Omental fat pad (tissue), 4 donors: ENCODE measurements around the gene NPIPA8. TPM values are rescaled to one million over a fixed set of nuclear protein-coding genes. Genes with fewer than 3 reads are reported as not detected.
"Not testable (repeated sequence)": the region's sequence is repeated elsewhere in the genome, so short reads cannot be mapped to it uniquely, and the experiment has no call there.

Experiments
- ATAC-seq: fragments of 150-250 bp; one replicate; pipeline ENCODE4 v1.9.1; 2016; ENCODE audit warnings: mild to moderate bottlenecking, moderate library complexity; ENCODE audit not compliant: low FRiP score
- DNase-seq: peaks from one replicate; pipeline ENCODE4 v3.0.0-alpha.2; 2019; ENCODE audit warnings: low spot score
- small RNA-seq: library from RNA; depleted of rRNA; stranded (forward); fragments of <200 nt; gene quantifications from one replicate; pipeline ENCODE3, GENCODE V24; 2016
- total RNA-seq, 4 donors: library from RNA; depleted of rRNA; stranded (reverse); fragments of >200 nt; gene quantifications; one replicate each; pipeline ENCODE4 v1.1.0, GENCODE V29; 2016

NPIPA8 gene
- total RNA-seq, 4 donors from 2014 or later, result 15.8 TPM; not detected in 3

DNA sequence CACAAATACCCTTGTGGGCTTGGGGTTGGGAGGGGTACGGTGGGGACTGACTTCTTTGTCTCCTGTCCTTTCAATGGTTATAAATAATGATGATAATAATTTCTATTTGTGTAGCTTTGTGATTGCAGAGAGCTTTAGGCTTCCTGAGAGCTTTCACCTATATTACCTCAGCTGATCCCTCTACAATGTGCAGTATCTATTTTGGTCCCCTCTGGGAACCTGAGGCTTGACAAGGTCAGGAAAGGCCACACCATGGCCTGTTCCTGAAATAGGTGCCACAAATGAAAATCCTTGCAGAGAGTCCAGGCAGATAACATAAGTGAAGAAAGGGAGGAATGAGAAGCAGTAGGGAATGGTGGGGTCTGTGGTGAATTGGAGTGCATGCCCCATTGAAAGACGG lies 45.6 kb downstream of the NPIPA8 start:
- not testable (repeated sequence) for DNase-seq, ATAC-seq

- not testable (repeated sequence) for ATAC-seq, DNase-seq
Measured at GRCh38 chr16:18286342-18286741, 50.2 kb downstream of the NPIPA8 start.

DNA sequence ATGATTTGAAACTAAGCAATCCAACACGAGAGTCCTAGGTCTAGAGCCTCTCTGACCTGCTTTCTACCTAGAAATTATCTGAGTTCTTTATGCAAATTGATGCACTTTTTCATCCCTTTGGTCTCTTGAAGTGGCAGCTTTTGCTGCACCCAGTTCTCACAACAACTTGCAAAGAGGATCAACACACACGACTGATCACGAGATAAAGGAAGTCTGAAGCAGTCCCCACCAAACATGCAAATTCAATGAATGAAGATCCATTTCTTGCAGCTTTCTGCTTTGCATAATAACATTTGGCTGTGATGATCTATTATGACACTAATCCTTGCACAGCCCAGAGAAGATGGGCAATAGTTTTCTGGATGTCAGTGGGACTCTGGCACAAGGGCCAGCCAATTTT lies 56.2 kb downstream of the NPIPA8 start:
- ATAC-seq, DNase-seq: not testable (repeated sequence)

DNA sequence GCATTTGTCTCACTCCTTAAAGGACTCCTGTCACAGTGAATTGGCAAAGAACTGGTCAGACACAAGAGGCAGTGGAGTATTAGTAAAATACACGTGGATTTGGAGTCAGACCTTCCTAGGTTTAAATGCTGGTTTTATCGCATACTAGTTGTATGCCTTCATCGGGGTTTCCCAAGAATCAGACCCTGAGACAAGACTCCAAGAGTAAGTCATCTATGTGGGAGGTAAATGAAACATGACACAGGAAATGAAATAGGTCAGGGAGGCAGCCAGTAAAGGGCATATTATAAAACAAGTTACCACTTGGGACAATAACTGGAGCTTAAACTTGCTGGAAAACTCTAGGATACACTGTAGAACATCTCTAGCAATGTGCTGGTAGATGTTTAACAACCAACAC lies 59.8 kb downstream of the NPIPA8 start:
- not testable (repeated sequence) for DNase-seq, ATAC-seq

- not testable (repeated sequence) for ATAC-seq, DNase-seq
Measured at GRCh38 chr16:18270171-18270570, 66.4 kb downstream of the NPIPA8 start.

Small RNAs within 50 kb of the gene (small RNA-seq; reads per million reads assigned to genes)
- gene AC126755.6, result not detected
- gene MIR6511A4, result not detected
- not detected for gene MIR6770-3

Other genes starting within 250 kb of the NPIPA8 start
- 10 to 100 TPM; 49.1 to 80.9 (median 61.2) TPM for gene NOMO2, start 225.4 kb upstream of the NPIPA8 start, total RNA-seq